ENCODE data around the gene MYEF2.

The MYEF2 gene

DNA sequence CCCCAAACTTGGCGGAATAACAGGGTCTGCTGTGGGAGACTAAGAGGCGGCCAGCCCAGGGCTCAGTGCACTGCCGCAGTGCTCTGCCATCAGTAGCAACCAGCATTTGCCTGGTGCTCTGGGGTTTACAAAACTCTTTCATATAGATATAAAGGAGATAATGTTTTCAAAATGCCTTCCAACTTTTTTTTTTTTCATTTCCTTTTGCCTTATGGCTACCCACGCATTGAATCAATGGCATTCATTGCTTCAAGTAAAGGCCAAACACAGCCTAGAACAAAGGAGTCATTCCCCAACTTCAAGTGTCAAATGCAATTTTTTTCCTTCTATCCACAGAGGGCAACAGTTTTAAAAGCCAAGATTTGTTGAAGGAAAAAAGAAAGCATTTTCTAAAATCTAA lies 68.9 kb downstream of the MYEF2 start:
- no peak for DNase-seq (ENCODE audit: low read depth)
- TF ChIP-seq, protein P1, sequence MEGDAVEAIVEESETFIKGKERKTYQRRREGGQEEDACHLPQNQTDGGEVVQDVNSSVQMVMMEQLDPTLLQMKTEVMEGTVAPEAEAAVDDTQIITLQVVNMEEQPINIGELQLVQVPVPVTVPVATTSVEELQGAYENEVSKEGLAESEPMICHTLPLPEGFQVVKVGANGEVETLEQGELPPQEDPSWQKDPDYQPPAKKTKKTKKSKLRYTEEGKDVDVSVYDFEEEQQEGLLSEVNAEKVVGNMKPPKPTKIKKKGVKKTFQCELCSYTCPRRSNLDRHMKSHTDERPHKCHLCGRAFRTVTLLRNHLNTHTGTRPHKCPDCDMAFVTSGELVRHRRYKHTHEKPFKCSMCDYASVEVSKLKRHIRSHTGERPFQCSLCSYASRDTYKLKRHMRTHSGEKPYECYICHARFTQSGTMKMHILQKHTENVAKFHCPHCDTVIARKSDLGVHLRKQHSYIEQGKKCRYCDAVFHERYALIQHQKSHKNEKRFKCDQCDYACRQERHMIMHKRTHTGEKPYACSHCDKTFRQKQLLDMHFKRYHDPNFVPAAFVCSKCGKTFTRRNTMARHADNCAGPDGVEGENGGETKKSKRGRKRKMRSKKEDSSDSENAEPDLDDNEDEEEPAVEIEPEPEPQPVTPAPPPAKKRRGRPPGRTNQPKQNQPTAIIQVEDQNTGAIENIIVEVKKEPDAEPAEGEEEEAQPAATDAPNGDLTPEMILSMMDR (IDR thresholded peaks at IDR 0.05; ENCODE audit: insufficient read depth, low read depth, low read length, missing control alignments), result no peak
- H3K4me3 ChIP-seq (ENCODE audit: low read depth, low read length), result no peak overlapping the region

DNA sequence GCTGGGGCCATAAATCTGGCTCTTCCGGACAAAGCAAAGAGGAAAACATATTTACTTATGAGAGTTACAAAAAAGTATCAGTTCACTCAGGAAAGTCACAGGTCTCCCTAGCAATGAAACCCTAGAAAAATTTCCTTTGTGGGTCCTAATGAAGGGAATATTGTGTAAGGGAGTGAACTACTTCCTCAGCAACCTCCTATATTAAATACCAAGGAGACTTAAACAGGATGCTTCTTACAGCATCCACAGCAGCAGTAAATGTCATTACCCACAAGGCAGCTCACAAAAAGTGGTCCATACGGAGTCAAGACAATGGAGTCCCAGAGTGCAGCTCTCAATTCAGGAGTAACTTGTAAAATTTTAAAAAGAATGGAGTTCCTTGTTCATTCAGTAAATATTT lies 72.2 kb downstream of the MYEF2 start:
- TF ChIP-seq, protein P1 (IDR thresholded peaks at IDR 0.05; ENCODE audit: insufficient read depth, low read depth, low read length, missing control alignments), result no peak
- no peak for DNase-seq (ENCODE audit: low read depth)
- no peak overlapping the region for H3K4me3 ChIP-seq (ENCODE audit: low read depth, low read length)

DNA sequence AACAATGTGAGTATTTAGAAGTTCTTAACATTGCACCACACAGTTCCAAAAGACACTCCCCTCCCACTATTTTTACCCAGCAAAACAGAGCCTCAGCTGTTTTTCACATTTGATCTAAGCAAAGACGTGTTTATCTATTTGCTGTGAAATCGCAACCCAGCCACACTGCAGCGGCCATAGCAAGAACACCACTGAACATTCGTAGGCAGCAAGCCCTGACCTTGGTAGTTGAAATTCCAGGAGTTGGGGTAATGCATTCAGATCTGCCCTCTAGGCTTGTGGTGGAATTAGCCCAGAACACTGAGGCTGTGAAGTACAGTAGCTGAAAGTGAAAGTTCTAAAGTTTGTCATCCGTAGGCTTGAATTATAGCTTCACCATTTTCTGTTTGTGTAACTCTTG lies 74.4 kb downstream of the MYEF2 start:
- no peak for DNase-seq (ENCODE audit: low read depth)
- H3K4me3 ChIP-seq (ENCODE audit: low read depth, low read length), result no peak overlapping the region
- TF ChIP-seq, protein P1 (IDR thresholded peaks at IDR 0.05; ENCODE audit: insufficient read depth, low read depth, low read length, missing control alignments), result no peak

DNA sequence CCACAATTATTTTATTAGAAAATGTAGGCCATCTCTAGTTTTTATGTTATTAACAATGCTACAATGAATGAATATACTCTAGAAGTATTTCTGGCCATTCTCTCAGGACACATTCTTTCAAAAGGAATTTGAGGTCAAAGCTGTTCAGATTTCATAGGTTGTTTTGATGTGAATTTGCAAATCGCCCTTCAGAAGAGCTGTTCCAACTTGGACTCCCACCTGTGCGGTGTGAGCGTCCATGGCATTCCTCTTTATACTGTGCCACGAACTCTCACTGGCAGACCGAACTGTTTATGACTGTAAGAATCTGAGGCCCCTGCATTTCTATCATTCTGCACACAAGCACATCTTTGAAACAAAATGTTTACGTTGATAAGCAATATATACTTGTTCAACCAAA lies 75.9 kb downstream of the MYEF2 start:
- TF ChIP-seq, protein P1 (IDR thresholded peaks at IDR 0.05; ENCODE audit: insufficient read depth, low read depth, low read length, missing control alignments), result no peak
- H3K4me3 ChIP-seq (ENCODE audit: low read depth, low read length), result no peak overlapping the region
- DNase-seq (ENCODE audit: low read depth), result no peak

DNA sequence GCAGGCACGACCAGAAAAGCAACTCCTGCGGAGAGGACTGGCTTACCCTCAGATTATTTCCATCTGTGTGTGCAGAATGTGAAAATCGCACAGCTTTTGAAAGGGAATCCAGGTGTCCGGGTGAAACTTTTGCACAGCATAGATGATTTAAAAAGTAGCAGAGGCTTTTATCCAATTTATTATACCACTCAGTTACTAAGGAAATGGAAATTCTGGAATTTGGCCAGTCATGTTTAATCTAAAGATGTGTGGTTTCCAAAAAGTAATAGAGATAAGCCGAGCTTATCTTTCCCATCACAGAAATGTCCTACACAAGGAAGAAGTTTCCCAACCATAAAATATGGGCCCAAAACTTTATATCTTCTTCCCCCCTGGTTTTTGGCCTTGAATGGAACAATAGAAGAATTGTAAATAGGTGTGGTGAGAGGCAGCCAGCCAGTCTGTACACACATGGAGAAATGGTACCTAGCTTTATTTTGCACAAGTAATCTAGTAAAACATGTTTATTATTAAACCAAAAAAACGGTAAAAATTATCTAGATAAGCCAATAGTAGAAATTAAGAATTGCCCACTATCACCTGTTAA lies 76.6 kb downstream of the MYEF2 start:
- no peak overlapping the region for H3K4me3 ChIP-seq (ENCODE audit: low read depth, low read length)
- DNase-seq (ENCODE audit: low read depth), result no peak
- TF ChIP-seq, protein P1 (IDR thresholded peaks at IDR 0.05; ENCODE audit: insufficient read depth, low read depth, low read length, missing control alignments), result no peak

DNA sequence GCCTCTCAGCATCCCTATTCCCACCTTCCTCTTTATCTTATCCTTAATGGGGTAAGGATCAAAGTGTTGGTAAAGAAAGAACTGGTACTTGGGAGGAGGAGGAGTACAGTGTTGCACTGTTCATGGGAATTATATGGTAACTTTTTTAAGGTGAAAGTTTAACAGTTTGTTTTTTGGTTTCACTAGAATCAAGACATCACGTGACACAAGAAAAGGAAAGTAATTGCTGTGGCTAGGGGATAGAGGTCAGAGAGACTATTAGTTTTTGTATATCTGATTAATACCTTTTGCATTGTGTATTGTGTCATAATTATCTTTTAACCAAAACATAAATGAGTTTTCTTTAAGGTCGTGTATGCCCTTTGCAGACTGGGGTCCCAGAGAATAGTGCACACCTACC lies 80.8 kb downstream of the MYEF2 start:
- TF ChIP-seq, protein P1 (IDR thresholded peaks at IDR 0.05; ENCODE audit: insufficient read depth, low read depth, low read length, missing control alignments), result no peak
- DNase-seq (ENCODE audit: low read depth), result no peak
- no peak overlapping the region for H3K4me3 ChIP-seq (ENCODE audit: low read depth, low read length)

DNA sequence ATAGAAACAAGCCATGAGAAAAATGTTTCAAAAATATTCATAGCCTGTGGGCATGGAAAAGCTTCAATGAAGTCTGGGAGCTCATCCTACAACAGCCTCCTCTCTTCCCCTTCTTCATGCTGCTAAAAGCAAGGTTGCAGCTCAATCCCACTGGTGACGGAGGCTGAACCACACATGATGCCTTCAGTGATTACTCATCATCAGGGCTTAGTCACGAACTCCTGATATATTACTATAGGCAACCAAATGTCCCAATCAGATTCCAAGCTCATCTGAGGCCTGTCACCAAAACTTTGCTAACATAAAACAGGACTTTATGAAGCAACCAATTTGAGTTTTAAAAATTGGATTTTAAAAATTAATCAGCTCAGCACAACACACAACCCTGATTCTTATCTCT lies 81.3 kb downstream of the MYEF2 start:
- TF ChIP-seq, protein P1 (IDR thresholded peaks at IDR 0.05; ENCODE audit: insufficient read depth, low read depth, low read length, missing control alignments), result no peak
- no peak for DNase-seq (ENCODE audit: low read depth)
- no peak overlapping the region for H3K4me3 ChIP-seq (ENCODE audit: low read depth, low read length)

Measured in GM12865 (cell line).